GM19455 (cell line): ENCODE measurements around the gene SIK3.

Experiments
- ATAC-seq: cut with Tn5 transposase; IDR thresholded peaks from one replicate; pipeline ENCODE4 v1.9.1; 2021; ENCODE audit not compliant: unreplicated experiment

SIK3 gene

DNA sequence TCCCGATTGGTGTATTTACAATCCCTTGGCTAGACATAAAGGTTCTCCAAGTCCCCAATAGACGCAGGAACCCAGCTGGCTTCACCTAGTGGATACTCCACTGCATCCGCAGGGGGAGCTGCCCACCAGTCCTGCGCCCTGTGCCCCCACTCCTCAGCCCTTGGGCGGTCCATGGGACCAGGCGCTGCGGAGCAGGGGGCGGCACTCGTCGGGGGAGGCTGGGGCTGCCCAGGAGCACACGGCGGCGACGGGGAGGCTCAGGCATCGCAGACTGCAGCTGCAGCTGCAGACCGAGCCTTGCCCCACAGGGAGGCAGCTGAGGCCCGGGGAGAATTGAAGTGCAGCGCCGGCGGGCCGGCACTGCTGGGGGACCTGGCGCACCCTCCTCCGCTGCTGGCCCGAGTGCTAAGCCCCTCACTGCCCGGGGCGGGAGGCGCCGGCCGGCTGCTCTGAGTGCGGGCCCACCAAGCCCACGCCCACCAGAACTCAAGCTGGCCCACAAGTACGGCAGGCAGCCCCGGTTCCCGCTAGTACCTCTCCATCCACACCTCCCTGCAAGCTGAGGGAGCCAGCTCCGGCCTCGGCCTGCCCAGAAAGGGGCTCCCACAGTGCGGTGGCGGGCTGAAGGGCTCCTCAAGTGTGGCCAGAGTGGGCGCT is 12.2 kb upstream of the SIK3 start:
- no peak for ATAC-seq

DNA sequence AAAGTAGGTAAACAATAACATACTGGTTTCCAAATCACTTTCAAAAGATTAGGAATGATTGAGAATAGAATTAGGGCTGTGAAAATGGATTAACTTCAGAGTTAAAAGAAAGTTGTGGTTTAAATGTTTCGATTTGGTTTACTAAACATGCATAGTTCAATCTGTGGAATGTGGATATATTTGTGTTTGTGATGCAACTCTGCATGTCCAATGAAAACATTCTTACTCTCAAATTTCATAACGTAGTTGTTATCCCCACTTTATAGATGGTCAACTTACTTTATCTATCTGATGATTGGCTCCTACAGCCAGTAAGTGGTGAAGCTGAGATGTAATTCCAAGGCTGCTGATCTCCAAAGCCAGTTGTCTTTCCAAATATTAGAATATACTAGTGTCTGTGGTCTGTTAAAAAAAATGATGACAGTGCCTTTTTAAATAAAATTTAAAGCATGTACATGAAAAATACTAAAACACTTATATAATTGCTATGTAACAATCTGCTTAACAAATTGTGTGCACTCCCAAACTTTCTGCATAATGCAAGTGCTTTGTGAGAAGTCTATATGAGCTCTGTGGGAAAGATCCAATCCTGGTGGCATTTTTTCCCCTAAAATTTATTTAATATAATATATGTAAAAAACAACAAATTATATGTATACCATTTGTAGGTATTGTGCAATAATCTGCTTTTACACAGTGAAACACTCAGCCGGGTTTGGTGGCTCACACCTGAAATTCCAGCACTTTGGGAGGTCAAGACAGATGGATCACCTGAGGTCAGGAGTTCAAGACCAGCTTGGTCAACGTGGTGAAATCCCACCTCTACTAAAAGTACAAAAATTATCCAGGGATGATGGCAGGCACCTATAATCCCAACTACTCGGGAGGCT is 9.7 kb upstream of the SIK3 start:
- no peak for ATAC-seq

DNA sequence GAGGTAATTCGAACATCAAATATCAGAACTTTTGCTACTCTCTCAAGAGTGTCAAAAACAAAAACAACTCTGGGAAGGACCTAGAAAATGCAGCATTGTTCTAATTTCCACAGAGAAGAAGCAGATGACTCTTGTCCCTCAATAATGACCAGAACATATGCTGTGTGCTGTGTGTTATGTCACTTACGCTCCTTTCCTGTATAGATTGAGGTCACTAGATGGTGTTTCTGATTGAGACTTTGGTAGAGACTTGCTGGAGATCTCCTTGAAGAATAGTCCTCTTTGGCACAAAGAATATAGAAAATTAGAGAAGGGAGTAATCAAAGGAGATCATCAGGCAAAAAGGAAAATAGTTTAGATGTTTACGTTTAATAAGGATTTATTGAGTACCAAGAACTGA is 2.3 kb upstream of the SIK3 start:
- ATAC-seq, result no peak

DNA sequence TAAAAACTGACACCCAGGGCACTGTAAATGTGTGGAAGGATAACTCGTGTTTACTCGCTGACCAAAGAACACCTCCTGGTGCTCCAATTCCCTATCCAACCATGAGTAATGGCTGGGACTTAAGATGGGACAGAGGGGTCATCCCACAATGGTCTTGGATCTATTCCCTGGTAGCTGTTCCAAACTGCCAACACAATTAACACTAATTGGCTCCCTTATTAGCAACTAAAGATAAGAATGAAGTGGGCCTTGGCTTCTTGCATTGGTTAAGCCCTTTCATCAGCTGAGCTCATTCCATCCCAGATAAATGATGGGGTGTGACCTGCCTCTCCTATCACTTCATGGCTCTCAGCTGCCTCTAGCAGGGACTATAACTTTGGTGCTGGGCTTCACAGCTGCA is 1.5 kb upstream of the SIK3 start:
- no peak for ATAC-seq

DNA sequence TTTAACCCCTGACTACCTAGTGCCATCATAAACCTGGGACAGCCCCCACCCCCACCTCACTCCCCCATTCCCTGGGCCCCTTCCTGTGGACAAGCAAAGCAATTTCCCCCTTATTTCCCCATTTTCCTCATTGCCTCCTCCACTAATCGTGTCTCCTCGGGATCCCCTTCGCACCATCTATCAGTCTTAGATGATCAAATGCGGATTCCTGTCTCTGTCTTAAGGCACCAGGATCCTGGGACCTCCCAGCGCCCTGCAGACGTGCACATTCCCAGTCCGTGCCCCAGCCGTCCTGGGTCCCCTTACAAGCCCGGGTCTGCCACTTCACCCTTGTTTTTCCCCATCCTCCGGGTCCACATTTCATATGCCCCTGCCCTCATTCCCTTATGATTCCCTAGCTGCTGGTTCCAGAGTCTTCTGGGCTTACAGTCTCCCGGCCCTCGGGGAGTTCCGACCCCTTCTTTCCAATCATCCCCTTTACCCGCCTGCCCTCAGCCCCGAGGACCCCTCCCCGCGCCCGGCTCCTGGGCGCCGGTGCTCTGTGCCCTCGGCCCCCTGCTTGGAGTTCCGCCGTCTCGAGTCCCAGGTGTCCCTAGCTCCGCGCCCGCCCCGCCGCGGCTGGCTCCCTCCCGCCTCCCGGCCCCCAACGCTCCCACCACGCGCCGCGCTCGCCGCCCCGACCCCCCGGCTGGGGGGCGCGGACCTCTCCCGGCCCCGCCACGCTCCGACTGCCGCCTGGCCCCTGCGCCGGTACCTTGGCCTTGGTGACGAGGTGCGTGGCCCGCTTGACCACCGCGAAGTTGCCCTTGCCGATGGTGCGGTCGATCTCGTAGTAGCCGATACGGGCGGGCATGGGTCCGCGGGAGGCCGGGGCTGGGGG is 599 bp downstream of the SIK3 start:
- ATAC-seq, result peak; percentile 32

DNA sequence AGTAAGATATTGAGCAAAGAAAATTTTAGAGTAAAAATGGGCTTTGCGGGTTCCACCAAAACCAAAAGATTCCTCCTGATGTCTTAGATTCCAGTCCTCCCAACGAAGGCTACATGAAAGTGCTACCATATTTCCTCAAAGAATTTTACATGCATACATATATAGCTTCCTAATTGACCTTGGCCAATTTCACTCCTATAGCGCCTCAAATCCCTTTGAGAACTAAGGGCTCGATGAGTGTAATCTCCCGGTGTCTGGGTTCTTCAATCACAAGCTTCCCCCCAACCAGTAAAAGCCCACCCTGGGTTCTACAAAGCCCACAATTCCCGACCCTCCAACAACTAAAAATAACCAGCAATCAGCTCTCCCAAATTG is 1.2 kb downstream of the SIK3 start:
- ATAC-seq, result no peak

DNA sequence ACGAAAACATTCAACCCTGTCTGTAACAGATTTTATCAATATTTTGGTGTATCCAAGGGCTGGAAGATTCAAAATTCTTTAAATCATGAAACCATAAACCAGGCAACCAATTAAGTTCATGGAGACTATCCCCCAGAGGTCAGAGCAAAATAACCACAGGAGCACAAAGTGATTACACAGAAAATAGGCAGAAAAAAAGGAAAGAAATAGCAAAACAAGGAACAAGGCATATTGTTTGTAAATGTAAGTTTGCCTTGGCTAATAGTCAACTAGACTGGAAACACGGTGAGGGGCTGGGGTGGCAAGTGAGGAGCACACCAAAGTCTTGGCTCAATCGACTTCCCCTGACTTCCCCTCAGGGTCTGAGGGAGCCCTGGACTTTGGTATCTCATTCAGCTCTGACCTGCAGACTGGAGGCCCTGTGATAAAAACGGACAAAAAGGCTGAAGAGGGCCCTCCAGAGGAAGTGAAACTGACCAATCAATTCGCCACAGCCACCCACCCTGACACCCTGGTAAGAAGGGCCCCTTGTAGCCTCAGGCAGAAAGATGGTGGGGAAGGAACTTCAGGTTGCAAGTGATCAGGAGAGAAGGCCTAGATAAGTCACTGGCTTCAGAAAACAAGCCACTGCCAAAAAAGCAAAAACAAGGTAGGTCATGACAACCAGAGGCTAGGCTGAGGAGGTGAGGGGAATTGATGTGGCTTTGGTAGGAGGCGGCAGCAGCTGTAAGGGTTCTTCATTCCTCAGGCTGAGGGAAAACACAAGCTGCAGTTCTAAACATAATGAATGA is 1.8 kb downstream of the SIK3 start:
- ATAC-seq, result no peak

DNA sequence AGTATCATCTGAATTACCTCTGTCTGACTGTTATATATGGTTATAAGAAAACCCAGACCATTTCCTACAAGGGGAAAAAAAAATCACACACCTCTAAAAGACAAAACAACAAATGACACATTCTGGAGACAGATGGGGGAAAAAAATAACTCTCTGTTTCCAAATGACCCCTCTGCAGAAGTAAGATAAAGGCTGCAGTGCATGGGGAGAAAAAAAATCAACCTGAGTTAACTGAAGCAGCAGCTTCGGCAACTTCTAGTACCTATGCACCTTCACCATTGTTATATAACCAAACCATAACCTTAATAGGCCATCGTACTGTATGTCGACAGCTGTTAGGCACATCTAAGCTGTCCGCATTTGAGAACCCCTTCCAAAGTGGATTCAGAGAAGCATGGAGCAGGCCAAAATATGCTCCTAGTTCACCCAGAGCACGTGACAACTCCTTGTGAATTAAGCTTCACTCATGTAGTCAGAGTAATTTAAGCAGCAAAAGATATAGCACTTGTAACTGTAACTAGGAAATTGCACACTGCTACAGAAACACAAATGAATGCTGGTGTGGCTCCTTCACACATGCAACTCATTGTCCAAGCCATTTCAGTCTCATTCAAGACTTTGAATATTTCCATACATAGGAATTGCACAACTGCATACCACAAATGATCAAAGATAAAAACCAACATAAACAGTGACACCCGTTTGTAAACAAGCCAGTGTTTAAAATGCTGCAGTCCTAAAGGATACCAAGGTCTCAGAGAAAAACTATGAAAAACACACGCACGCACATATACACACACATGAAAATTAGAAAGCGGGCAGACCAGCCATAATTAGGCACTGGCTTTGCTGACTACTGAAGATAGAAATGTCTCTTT is 2.7 kb downstream of the SIK3 start:
- ATAC-seq, result no peak

DNA sequence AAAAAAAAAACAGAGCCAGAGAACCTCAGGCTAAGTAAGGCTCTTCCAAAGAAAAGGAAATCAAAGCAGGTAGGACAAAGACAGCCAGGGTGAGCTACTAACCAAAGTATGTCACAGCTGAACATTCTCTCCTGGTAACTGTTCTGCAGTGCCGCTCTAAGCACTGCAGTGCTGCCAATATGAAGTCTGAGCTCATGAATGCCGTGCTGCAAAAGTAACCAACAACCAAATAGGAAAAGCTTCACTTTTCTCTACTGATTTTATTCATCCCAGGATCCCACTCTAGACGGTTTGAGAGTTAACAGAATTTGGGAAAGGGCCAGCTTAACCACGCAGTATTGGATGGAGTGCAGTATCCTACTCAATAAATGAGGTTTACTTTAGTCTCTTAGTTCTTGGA is 3.5 kb downstream of the SIK3 start:
- ATAC-seq, result no peak

DNA sequence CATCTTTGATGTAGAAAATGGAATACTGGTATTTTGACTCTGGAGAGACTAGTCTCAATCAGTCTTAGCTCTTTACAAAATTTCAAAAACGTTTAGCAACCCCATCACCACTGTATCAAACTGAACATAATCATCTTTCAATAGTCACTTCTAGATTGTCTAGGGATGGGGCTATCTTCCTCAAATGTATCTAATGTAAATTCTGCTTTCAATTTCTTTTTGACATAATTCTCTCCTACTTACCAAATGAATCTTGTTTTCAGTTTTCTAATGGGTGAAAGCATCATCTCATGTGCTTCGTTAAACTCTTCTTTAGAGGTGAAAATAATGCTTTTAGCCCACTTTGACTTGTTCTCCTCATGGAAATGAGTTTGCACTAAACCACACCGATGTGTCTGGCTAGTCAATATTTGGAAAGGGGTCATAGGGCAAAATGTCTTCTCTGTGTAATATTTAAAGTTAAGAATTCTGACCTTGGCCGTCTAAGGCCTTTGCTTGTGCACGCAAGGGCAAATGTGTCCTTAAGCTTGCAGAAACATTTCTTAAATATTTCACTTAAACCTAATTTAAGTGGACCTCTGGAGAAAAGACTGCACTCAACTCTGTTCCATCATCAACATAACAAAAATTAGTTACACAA is 5.2 kb downstream of the SIK3 start:
- no peak for ATAC-seq

DNA sequence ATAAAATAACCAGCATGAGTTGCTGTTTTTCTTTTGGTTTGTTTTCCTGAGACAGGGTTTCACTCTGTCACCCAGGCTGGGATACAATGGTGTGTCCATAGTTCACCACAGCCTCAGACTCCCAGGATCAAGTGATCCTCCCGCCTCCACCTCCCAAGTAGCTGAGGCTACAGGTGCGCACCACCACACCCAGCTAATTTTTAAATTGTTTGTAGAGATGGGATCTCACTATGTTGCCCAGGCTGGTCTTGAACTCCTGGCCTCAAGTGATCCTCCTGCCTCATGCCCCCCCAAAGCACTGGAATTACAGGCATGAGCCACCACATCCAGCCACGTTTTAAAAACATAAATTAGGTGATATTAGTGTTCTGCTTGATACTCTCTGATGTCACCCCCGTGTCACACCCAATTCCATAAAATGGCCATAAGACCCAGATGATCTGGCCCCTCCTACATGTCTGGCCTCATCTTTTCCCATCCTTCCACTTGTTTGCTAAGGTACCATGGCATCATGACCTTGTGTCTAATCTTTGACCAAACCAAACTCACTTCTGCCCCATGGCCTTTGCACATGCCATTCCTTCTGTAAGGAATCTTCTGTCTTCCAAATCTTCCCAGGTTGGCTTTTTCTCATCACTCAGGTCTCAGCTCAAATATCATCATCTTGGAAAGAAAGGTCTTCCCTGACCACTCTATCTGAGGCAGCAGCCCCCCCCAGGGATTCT is 6.3 kb downstream of the SIK3 start:
- ATAC-seq, result no peak

DNA sequence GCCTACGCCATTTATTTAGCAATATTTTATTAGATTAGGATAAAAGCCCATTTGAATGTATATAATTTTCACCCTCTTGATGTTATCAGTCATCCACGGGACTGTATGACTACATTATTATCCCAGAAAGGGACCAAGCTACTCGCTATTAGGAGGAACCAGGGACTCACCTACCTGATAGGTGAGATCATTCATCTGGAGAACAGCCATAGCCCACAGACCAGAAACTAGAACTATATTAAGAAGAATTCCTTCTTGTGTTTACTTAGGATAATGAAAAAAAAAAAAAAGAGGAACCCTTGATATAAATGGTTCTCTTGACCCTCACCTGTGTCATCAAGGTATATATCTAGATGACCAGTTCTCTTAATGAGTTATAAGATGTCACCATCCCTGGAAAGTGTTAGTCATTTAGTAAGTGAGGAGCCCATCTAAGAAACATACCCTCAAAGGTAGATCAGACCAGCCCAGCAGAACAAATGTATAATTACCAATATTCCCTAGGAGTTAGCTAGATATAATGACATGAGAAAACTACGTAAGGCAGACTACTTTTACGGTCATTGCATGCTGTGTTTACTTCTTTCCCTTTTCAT is 8.0 kb downstream of the SIK3 start:
- no peak for ATAC-seq

DNA sequence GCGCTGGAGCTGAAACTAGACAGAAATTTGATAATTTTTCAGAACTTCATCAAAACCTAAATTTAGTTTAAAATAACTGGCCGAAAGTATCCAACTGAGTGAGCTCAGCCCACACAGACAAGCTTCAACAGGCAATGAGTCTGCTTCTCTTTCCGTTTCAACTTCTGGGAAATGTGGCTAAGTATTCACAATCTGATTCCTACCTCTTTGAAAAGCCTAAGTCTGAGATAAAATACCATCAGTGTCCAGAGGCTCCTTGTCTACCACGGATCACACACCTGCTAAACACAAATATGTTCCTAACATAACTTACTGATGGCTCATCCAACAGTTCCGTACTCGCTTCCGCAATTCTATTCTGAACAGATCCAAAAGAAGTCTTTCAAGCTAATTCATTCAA is 8.5 kb downstream of the SIK3 start:
- no peak for ATAC-seq

DNA sequence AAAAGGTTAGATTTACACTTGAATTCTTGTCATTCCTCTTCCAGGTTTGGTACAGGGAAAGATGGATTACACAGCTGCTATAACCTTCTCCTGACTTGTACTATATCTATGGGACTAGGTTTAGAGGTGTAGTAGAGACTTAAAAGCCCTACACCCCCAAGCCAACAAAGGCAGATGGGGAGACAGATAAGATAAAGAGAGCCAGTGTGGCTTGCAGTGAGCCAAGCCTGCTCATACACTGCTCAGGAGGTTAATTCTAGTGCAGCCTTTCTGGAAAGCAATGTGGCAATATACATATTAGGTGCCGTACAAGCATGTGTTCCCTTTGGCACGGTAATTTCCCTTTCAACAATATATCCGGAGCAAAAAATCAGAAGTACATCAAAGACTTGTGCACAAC is 10.8 kb downstream of the SIK3 start:
- no peak for ATAC-seq

DNA sequence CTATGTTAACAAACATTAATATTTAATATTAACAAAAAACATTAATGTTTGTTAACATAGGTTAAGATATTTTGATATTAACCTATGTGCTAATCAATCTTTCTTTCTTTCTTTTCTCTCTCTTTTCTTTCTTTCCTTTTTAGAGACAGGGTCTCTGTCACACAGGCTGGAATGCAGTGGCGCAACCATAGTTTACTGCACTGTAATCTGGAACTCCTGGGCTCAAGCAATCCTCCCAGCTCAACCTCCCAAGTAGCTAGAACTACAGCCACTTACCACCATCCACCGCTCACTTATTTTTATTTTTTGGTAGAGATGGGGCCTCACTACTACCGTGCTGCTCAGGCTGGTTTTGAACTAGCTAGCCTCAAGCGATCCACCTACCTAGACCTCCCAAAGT is 13.2 kb downstream of the SIK3 start:
- no peak for ATAC-seq

DNA sequence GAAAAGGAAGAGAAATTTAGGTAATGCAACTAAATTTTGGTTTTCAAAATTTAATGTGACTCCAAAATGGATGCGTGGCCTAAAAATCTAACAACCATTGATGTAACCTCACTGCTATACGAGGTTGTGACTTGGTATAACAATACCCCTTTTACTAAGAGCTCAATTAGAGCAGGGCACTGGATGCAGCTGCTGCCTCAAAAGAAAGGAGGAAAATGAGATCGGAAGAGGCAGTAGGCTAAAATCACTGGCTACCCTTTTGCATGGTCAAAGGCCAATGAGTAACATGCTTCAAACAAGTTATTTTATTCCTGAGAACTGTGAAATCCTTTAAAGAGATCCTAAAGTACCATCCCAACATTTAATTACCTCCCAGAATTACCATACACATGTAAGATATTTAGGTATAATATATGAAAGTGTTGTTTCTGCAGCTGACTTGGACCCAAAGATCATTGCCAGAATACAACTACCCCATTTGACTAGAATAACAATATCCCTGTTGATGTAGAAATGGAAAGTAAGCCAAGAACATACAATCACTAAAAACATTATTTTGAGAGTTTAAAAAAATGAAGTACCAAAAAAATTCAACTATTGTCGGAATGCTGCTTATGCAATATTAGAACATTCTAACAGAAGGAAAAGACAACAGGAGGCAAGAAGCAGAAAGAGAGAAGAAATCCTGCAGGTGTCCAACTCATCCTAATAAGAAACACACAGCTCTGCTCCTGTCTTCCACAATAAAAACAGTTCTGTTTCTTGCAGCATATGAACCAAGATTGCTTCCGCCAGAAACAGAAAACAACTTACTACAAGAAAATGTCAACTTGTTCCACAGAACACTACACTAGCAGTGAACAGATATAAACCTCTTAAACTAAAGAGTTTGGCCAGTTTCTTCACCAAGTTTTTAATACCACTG is 15.0 kb downstream of the SIK3 start:
- ATAC-seq, result no peak

DNA sequence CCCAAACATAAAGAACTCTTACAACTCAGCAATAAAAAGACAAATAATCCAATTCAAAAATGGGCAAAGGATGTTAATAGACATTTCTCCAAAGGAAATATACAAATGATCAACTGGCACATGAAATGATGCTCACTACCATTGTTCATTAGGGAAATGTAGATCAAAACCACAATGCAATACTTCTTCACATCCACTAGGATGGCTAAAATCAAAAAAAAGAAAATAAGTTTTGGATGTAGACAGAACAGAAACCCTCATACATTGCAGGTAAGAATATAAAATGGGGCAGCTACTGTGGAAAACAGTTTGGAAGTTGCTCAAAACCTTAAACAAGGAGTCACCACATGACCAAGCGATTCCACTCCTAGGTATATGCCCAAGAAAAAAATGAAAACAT is 16.3 kb downstream of the SIK3 start:
- ATAC-seq, result no peak
